ENCODE data around the gene ACOX1. TPM values are rescaled to one million over a fixed set of nuclear protein-coding genes. Genes with fewer than 3 reads are reported as not detected.

ACOX1 gene
- total and polyA plus RNA-seq, 4 donors = 33.3 to 293 (median 63.4) TPM

- TF ChIP-seq MAX (IDR thresholded peaks at IDR 0.05) (no peak), EGR1 (IDR thresholded peaks at IDR 0.05; ENCODE audit: low read depth in 2 of 2) (no peak), RXRA (IDR thresholded peaks at IDR 0.05) (no peak)
Observed at GRCh38 chr17:76007850-76008165, 28.8 kb upstream of the ACOX1 start (continued).

GRCh38 chr17:76007131-76007849 is 28.3 kb upstream of the ACOX1 start:
- Histone ChIP-seq H3K27me3 (ENCODE audit: control insufficient read depth in 4 of 4, insufficient read depth in 4 of 4, low read length in 3 of 4) (no peaks in the 10 kb centered on the region), H3K9ac (ENCODE audit: low read depth in 1 of 2, low read length in 2 of 2) (no peak overlapping the region), H3K27ac (ENCODE audit: low read depth in 1 of 2, low read length in 2 of 2) (no peak overlapping the region), H3K4me3 (ENCODE audit: low read depth in 1 of 3, low read length in 3 of 3) (no peak overlapping the region), H3K9me3 (ENCODE audit: control insufficient read depth in 4 of 4, low read length in 3 of 4) (no peaks in the 10 kb centered on the region), H3K36me3 (ENCODE audit: control insufficient read depth in 4 of 4, insufficient read depth in 3 of 4, low read depth in 1 of 4, low read length in 3 of 4) (no peaks in the 10 kb centered on the region), H3K4me1 (ENCODE audit: control insufficient read depth in 4 of 4, insufficient read depth in 4 of 4, low read length in 3 of 4) (peaks cover 4 to 32% (median 22%) of the 10 kb centered on the region in 4 donors)
- 92% methylated on average over 39 of the region's 39 CpGs for WGBS
- DNase-seq (ENCODE audit: low spot score) = no peak
- no peak for TF ChIP-seq SP1 (IDR thresholded peaks at IDR 0.05)
- no peak for TF ChIP-seq HNF4A (conservative IDR thresholded peaks at IDR 0.05)
- no peak for TF ChIP-seq CTCF (IDR thresholded peaks at IDR 0.05; ENCODE audit: low read depth, low read length, missing input control)
- TF ChIP-seq FOXA2 (IDR thresholded peaks at IDR 0.05) = no peak
- no peak for TF ChIP-seq HNF4G (IDR thresholded peaks at IDR 0.05)
- TF ChIP-seq JUND (IDR thresholded peaks at IDR 0.05) = no peak
- no peak for TF ChIP-seq RXRA (IDR thresholded peaks at IDR 0.05)

- Histone ChIP-seq H3K4me1 (ENCODE audit: control insufficient read depth in 4 of 4, insufficient read depth in 4 of 4, low read length in 3 of 4) (peaks cover 10 to 49% (median 35%) of the 10 kb centered on the region in 4 donors), H3K4me3 (ENCODE audit: low read depth in 1 of 3, low read length in 3 of 3) (no peak overlapping the region), H3K36me3 (ENCODE audit: control insufficient read depth in 4 of 4, insufficient read depth in 3 of 4, low read depth in 1 of 4, low read length in 3 of 4) (peaks cover 0 to 2% (median 0%) of the 10 kb centered on the region in 4 donors), H3K9ac (ENCODE audit: low read depth in 1 of 2, low read length in 2 of 2) (no peak overlapping the region), H3K27ac (ENCODE audit: low read depth in 1 of 2, low read length in 2 of 2) (peak overlapping the region; percentile 60 to 65), H3K9me3 (ENCODE audit: control insufficient read depth in 4 of 4, low read length in 3 of 4) (no peaks in the 10 kb centered on the region), H3K27me3 (ENCODE audit: control insufficient read depth in 4 of 4, insufficient read depth in 4 of 4, low read length in 3 of 4) (no peaks in the 10 kb centered on the region)
- 52% methylated on average over 16 of the region's 16 CpGs for WGBS
- TF ChIP-seq NR2F2 (IDR thresholded peaks at IDR 0.05) (no peak), FOXA2 (IDR thresholded peaks at IDR 0.05) (no peak), MAX (IDR thresholded peaks at IDR 0.05) (no peak), HNF4G (IDR thresholded peaks at IDR 0.05) (no peak), GABPA (IDR thresholded peaks at IDR 0.05 in 1 of 2, conservative IDR thresholded peaks at IDR 0.05 in 1 of 2) (no peak), CTCF (IDR thresholded peaks at IDR 0.05; ENCODE audit: low read depth, low read length, missing input control) (peak; percentile 64), EGR1 (IDR thresholded peaks at IDR 0.05; ENCODE audit: low read depth in 2 of 2) (no peak), YY1 (IDR thresholded peaks at IDR 0.05) (no peak), RXRA (IDR thresholded peaks at IDR 0.05) (peak in 1 of 2 donors; percentile 34), ATF3 (IDR thresholded peaks at IDR 0.05) (no peak), TAF1 (conservative IDR thresholded peaks at IDR 0.05) (no peak), RAD21 (IDR thresholded peaks at IDR 0.05) (peak; percentile 96 to 97)
- TF ChIP-seq, protein P1, sequence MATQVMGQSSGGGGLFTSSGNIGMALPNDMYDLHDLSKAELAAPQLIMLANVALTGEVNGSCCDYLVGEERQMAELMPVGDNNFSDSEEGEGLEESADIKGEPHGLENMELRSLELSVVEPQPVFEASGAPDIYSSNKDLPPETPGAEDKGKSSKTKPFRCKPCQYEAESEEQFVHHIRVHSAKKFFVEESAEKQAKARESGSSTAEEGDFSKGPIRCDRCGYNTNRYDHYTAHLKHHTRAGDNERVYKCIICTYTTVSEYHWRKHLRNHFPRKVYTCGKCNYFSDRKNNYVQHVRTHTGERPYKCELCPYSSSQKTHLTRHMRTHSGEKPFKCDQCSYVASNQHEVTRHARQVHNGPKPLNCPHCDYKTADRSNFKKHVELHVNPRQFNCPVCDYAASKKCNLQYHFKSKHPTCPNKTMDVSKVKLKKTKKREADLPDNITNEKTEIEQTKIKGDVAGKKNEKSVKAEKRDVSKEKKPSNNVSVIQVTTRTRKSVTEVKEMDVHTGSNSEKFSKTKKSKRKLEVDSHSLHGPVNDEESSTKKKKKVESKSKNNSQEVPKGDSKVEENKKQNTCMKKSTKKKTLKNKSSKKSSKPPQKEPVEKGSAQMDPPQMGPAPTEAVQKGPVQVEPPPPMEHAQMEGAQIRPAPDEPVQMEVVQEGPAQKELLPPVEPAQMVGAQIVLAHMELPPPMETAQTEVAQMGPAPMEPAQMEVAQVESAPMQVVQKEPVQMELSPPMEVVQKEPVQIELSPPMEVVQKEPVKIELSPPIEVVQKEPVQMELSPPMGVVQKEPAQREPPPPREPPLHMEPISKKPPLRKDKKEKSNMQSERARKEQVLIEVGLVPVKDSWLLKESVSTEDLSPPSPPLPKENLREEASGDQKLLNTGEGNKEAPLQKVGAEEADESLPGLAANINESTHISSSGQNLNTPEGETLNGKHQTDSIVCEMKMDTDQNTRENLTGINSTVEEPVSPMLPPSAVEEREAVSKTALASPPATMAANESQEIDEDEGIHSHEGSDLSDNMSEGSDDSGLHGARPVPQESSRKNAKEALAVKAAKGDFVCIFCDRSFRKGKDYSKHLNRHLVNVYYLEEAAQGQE (IDR thresholded peaks at IDR 0.05) = no peak
- DNase-seq (ENCODE audit: low spot score) = peak; percentile 89
Observed at GRCh38 chr17:76005263-76006149, 26.5 kb upstream of the ACOX1 start.
